NCI-H526 (cell line): ENCODE measurements around the gene NR3C2.
A peak's percentile ranks its signal among the peaks of the same experiment; 100 is the strongest.

Experiments used
- DNase-seq, 2 experiments: peaks; one replicate each; lab custom pipeline; 2025; lab: John Stamatoyannopoulos, UW

The NR3C2 gene

DNA sequence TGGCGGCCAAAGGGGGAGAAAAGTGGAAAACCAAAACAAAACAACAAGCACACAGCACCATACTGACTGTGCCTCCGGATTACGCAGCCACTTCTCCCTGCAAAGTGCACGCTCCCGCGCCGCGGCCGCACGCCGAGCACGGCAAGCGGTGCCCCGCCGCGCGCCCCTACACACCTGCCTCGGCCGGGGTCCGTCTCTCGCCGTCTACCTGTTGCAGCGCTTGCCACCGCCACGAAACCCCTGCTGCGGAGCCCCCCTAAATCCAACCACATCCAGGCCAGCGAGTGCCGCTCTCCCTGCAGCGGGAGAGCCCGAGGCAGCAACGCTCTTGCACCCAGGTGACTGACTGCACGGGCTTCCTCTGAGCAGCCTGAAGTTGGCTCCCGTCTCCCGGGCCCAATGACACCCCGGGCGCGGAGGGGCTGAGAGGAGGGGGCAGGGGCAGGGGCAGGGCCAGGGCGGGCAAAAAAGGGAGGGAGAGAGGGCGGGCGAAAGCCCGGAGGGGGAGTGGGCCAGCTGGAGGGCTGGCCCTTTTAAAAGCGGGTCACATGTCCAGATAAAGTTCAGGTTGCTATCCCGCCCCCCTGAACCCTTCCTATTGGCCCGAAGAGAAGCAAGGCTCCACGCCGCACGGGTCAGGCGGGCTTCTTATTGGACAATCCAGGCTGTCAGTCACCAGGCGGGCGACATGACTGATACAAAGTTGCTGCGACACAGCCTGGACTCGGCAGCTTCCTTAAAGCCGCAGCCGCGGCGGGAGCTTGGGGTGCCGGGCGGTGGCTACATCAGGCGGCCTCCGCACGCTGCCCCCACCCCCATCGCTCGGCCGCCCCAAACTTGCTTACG, at the start of gene NR3C2:
TSS of gene NR3C2 (minus strand) at position 429 of the 846 bp plus-strand sequence.
- DNase-seq: peak; percentile 97 to 98

DNA sequence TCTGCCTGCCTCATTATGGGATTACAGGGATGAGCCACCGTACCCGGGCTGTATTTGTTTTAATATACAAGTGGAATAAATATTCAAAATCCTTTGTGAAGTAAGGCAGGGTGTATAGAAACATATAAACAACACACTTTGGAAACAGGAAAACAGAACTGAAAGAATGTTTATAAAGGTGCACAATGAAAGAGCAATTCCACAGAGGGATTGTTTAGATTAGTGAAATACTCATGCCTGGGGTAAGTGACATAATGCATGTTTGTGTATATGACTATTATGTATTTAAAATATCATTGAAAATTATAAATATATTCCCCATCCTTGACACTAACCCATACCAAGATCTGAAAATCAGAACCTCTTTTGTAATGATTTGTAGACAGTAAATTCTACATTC, 45.0 kb upstream of the NR3C2 start:
- DNase-seq: no peak

DNA sequence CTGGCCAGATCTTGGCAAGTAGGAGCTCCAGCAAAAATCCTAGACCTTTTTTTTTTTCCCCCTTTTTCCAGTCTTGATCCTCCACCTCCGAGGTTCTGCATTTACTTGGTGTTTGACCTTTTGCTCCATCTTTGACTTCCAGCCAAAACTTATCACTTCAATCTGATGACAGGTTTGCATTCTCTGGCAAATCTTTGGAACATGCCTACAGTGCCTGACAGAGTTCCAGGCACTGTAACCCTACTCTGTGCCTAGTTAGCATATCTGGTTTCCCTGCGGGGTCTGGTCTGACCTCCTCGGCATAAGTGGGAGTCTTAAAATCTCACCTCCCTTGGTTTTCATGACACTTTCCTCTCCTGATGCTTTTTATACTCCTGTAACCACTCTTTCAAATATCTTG, 39.4 kb upstream of the NR3C2 start:
- DNase-seq: no peak

DNA sequence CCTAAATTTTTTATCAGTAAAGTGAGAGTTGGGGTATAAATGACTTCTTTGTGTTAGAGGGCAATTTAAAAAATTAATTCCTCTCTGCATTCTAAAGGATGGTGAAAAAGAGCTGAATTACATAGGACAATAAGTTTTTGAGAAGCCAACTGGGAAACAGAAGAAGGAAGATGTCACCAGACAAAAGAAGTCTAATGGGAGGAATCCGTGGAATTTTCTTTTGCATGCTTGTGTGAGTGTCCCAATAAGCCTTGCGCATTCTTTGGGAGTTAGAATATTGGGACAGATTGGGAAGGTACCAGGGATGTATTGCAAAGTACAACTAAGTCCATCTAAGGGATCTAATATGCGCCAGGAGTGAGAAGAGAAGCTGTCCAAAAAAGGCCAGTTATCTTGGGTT, 35.1 kb upstream of the NR3C2 start:
- no peak for DNase-seq

DNA sequence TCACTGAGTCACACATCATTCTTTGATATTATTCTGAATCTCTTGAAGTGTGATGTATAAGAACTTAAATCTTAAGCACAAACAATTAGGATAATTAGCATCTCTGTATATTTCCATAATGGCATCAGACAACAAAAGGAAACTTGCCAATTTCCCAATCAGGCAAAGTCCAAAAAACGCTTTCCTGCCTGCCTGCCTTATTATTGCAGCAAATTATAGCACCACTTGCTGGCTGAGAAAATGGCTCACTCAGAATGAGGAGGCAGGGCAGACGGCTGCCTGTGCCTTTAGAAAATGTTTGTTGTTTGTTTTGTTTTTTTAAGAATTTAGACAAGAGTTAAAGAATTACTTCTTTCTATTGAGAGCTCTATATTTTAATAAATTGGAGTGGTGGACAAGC, 27.7 kb upstream of the NR3C2 start:
- no peak for DNase-seq

DNA sequence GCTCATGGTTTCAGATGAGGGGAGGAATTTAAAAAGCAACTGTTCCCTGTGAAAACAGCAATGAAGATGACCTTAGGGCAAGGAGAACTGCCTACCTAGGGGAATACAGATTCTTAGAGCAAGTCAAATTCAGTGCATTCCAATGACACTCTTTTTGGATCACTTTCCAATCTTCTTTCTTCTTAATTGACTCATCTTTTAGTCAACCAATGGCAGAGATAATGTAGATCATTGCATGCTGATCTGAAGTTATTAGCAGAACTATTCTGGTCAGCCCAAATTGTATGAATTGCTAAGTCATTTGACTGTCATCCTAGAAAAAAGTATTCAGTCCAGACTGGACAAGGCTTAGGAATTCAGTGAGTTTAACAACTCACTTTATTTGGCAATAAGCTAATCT, 12.6 kb upstream of the NR3C2 start:
- no peak for DNase-seq

DNA sequence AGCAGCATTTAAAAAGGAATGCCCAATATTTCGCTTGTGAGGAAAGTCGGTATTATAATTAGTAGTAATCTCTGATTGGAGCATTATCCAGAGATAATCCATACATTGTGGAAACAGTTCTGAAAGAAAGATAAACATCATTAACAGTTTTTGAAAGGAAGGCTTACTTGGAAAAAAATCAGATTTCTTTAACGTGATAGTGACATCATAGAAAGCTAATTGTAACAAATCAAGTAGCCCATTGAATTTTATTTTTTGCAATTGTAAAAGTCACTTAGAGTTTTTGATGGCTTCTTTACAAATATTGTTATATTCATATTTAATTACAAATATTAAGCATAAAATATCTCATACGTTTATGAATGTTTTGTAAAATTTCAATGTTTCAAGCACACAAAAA, 11.6 kb upstream of the NR3C2 start:
- no peak for DNase-seq

DNA sequence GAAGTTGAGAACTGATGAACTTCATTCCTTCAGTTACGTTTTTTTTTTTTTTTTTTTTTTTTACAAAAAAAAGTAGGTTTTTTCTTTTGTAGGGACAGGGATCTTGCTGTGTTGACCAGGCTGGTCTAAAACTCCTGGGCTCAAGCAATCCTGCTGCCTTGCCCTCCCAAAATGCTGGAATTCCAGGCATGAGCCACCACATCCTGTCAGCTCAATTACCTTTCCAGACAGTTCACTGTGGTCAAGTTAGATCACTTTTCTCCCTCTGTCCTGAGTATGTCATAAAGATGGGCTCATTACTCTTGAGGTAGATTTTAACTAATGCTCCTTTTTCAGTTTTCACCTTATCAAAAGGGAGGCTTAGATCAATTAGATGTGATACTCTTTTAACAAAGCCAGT, 10.8 kb upstream of the NR3C2 start:
- no peak for DNase-seq

DNA sequence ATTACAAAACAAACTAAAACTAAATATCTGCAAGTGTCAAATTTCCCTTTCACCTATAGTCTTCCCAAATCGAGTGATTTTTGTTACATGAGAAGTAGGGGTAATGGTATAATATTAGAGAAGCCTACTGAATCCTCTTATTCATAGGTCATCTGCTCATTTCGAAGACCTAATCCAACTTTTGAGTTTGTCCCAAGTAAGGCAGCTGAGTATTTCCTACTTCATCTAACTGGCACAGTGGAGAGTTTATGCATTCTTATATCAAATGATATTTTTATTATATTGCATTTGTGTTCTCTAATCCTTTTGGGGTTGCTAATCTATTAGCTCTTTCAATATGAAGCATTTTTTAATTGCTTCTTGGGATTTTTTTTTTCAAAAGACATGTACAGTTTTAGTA, 7.7 kb upstream of the NR3C2 start:
- no peak for DNase-seq

DNA sequence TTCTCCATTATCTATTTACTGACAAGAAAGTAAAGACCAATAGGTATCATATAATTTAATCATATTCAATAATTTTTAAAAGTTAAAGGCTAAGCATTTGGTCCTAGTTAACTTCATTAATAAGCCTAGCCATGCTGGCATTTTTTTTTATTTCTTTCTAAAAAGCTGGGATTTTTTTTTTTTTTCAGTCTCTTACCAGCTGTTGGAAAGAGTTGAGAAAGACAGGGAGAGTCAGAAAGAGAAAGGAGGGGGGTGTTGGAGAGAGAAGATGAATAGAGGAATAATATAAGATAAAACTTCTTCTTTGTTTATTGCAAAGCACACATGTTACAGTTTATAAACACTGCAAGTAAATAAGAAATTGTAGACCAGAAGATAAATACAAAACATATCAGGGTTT, 5.9 kb upstream of the NR3C2 start:
- DNase-seq: no peak

DNA sequence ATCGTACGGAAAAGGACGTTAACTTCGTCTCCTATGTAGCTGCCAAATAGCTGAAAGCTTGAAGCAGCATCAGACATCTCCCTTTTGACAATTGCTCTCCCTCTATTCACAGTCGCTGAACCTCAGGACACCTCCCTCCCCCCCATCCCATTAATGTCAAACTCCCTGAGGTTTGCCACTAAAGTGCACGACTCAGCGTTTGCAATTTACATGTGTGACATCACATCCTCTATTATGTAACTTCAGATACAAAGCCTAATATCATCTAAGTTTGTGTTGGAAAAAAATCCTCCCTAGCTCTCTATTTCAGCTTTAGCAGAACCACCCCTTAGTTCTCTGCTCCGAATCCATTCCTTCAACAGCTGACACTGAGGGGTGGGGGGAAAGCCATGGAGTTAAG, 5.5 kb upstream of the NR3C2 start:
- DNase-seq: no peak

DNA sequence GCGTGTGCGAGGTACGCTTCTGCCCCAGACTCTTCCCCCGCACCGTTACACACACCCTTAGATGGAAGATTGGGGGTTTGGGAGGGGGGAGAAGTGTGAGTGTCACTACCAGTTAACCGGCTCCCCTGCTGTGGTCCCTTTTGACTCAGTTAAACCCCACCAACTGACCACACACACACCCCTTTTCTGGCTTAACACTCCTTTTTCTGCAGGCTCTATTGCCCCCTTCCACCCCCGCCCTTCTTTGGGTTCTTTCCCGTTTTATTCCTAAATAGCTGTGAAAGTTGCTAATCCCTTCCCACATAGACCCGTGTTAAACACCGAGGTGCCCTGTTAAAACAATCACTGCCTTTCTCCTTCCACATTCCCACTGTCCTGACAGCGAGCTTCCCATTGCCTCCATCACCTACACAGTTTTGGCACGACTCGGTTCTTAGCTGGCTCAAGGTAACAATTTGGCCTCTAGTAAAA, 3.7 kb upstream of the NR3C2 start:
- no peak for DNase-seq

DNA sequence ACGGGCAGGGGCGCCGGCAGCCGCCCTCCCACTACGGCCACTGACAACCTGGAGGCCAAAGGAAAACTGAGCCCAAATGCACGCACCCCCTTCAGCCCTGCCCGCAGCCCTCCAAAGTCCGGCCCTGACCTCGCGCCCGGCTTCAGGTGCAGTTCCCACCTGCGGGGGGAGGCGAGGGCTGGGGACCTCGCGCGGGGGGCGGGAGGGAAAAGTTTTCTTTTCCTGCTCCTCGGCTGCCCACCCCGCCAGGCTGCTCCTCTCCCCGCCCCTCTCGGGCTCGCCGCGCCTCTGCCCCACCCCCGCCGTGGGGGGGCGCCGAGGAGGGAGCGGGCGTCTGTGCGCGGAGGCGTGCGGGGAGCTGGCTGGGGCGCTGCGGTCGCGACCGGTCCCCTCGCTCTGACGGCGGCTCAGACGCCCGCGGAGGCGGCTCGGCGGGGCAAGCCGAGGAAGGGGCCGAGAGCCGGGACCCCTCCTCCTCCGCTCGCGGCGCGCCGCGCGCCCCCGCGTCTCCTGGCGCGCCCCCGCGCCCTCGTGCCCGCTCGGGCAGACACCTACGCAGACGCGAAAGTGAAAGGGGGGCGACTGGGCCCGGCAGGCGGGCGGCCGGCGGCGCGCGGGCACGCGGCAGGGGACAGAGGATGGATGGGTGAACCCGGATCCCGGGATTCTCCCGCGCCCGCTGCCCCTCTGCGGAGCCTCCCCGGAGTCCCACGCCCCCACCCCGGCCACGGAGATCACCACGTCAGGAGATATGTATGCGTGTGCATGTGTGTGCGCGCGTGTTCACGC, 3.1 kb upstream of the NR3C2 start:
- peak in 1 of 2 experiments; percentile 63 for DNase-seq

DNA sequence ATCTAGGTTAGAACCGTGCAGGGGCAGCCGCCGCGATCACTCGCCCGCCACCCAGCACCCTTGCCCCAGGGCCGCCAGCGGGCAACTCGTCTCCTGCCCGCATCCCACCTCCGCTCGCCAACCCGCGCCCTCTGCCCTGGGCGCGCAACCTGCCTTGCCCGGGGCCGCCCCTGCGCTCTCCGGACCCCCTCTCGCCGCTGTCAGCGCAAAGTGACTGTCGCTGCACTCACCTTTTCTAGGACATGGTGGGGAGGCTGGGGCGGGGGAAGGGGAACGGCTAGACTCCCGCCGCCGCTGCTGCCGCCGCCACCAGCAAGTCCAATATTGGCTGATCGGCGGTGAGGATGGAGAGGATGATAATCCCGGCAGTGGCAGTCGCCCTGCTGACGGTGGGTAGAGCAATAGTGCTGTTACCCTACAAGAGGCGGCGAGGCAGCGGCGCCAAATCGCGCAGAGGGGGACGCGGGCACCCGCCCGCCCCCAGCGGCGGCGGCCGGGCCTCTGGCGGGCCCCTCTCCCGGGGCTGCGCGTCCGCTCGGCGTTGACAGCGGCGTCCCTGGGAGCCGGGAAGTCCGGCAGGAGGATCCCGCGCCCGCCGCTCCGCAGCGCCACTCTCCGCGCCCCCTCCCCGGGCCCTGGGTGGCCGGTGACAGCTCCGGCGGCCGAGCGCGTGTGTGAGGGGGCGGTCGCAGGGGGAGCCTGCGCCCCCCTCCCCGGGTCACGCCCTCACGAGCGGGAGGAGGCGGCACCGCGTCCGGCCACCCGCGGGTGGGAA, 2.3 kb upstream of the NR3C2 start:
- peak in 1 of 2 experiments; percentile 76 for DNase-seq

DNA sequence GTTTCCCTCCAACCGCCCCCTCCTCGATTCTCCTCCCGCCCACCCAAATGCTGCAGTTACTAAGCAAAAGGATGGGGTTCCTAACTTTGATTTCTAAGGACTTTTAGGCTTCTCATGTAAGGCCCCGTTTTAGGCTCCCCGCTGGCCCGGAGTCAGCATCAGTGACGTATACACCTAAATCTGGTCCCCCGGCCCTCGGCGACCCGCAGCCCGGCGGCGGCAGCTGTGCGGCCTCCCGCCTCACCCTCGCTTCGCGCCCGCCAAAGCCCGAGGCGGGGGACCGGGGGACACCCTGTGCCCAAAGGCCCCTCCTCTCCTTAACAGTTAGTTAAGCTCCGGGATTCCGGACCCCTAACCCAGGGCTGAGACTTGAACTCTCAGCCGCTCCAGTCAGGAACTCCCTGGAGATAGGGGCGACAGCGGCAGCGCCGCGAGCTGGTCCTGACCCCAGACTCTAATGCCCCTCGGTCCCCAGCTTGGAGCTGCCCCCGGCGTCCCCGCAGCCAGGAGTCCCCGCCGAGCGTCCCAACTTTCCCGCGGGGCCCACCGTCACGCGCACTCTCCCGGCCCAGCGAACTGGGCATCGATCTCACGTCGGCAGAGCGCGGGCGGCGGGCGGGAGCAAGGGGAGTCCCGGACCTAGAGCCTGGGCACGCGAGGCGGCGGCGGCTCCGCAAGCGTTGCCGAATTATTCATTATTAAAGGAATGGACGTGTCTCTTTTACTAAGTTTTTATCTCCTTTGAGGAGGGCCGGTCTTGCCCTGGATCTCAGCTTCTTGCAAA, 1.5 kb upstream of the NR3C2 start:
- peak in 1 of 2 experiments; percentile 63 for DNase-seq

DNA sequence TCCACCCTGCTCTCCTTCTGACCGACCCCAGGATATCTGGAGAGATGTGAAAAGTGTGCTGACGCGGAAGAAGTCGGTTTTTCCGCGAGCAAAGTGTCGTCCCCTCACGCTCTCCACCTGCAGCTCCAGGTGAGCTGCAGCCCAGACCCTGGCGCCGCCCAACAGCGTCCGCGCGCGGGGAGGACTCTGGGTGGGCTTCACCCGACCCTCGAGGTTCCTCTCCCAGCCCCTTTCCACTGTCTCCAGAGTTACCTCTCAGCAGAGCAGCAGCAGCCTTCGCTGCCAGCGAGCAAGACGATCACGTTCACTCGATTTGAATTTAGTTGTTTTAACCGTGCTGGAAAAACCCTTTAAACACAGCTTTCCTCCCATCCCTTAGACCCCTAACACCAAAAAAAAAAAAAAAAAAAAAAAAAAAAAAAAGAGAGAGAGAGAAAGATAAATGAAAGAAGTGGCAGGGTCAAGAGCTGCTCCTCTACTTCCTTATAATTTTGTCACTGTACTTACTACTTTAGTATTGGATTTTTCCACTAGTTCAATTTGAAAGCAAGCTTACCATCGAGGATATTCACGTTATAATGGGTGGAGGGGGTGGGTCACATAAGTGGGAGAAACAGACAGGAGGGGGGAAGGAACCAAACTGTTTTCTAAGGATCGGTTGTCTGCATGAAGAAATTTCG, 758 bp upstream of the NR3C2 start:
- DNase-seq: peak; percentile 27 to 68

DNA sequence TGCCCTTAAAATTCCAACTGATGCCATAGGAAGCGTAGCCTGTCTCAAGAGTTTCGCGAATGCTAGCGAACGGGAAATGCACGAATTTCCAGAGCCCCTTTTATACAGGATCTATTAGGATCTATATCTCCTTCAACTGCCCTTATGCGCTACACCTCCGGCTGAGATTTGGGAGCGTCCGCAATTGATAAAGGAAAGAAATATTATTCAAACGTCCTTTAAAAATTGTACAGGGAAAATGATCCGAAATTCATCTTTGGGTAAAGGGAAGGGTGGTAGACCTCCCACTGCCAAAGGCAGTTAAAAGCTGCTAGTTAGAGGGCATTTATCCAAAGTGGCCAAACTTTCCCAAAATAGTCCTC, 609 bp downstream of the NR3C2 start:
- DNase-seq: peak in 1 of 2 experiments; percentile 36

DNA sequence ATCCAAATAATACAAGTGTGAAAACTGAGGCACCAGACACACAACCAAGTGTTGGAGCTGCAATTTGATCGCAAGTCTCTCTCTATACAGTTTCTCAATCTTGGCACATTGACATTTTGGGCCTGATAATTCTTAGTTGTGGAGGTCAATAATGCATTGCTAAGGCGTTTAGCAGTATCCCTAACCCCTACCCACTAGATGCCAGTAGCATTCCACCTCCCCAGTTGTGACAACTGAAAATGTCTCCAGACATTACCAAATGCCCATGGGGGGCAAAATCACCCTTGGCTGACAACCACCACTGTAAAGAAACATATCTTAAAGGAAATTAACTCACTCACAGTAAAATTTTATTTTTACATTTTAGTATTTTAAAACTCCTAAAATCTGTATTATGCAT, 4.2 kb downstream of the NR3C2 start:
- no peak for DNase-seq

DNA sequence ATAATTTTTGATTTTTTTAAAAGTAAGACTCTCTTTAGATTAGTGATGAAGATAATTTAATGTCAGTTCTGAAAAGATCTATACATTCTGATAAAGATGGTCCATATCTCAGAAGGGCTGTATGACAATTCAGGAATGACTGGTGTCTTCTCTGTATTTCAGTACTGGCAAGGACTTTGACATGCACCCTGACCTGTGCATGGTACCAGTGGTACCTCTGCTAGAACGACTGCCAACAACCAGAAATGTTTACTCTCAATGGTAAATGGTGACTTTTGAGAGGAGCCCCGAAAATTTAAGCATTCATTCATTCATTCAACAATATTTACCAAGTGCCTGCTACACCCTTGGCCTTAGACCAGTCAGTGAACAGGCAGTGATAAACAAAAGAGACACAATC, 4.8 kb downstream of the NR3C2 start:
- no peak for DNase-seq

DNA sequence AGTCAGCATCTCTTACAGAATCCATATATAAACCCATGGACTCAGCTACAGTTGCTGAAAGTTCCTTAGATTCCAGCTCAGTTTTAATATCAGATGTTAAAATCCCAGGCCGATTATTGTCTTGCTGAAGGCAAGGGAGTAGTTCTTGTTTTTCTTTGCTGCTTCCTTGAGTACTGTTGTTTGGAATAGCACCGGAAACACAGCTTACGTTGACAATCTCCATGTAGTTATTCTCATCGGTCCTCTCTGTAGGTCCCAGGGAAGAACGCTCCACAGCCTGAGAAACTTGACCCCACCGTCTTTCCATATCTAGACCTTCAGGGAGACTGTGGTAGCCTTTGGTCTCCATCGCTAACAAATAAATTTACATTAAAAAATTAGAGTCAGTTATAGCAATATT, 5.7 kb downstream of the NR3C2 start:
- no peak for DNase-seq
